ENCODE measurements around the gene LRTM2.

The LRTM2 gene

GRCh38 chr12:1857821-1858220 is 37.5 kb downstream of the LRTM2 start:
- ChIA-PET CTCF (interaction anchor here (1.6 kb wide), 1 partner anchor 82 kb away, joined by 4 read pairs; no protein-coding TSS in a partner anchor), POLR2A (no interaction called here)
- TF ChIP-seq NFRKB (IDR thresholded peaks at IDR 0.05) (no peak), ARNT (IDR thresholded peaks at IDR 0.05) (no peak), CTBP1 (IDR thresholded peaks at IDR 0.05; ENCODE audit: borderline replicate concordance) (no peak), SUZ12 (IDR thresholded peaks at IDR 0.05) (no peak), HDGF (IDR thresholded peaks at IDR 0.05; ENCODE audit: borderline replicate concordance) (no peak), LEF1 (IDR thresholded peaks at IDR 0.05; ENCODE audit: borderline replicate concordance) (no peak)
- DNase-seq (ENCODE audit: extremely low spot score) = no peak

- TF ChIP-seq FOXM1 (IDR thresholded peaks at IDR 0.05; ENCODE audit: borderline replicate concordance) (no peak), ARNT (IDR thresholded peaks at IDR 0.05) (no peak), PKNOX1 (IDR thresholded peaks at IDR 0.05) (no peak), ZNF384 (IDR thresholded peaks at IDR 0.05) (no peak), ELF4 (IDR thresholded peaks at IDR 0.05) (no peak), SUZ12 (IDR thresholded peaks at IDR 0.05) (no peak), CTBP1 (IDR thresholded peaks at IDR 0.05; ENCODE audit: borderline replicate concordance) (no peak), TARDBP (IDR thresholded peaks at IDR 0.05) (no peak), FOXK2 (IDR thresholded peaks at IDR 0.05) (no peak), LEF1 (IDR thresholded peaks at IDR 0.05; ENCODE audit: borderline replicate concordance) (no peak), FOXA1 (IDR thresholded peaks at IDR 0.05) (no peak), NFRKB (IDR thresholded peaks at IDR 0.05) (no peak), SP1 (IDR thresholded peaks at IDR 0.05) (no peak), L3MBTL2 (conservative IDR thresholded peaks at IDR 0.05) (no peak), HDGF (IDR thresholded peaks at IDR 0.05; ENCODE audit: borderline replicate concordance) (no peak)
- POLR2A ChIA-PET = no interaction called here
- CTCF ChIA-PET = interaction anchor here (1.6 kb wide), 1 partner anchor 81 kb away, joined by 4 read pairs; no protein-coding TSS in a partner anchor
- DNase-seq (ENCODE audit: extremely low spot score) = no peak
These were observed 38.1 kb downstream of the LRTM2 start for GRCh38 chr12:1858456-1858855.

GRCh38 chr12:1859643-1860042 is 39.3 kb downstream of the LRTM2 start:
- no peak for DNase-seq (ENCODE audit: extremely low spot score)
- CTCF ChIA-PET = no interaction called here
- POLR2A ChIA-PET = no interaction called here
- no peak for TF ChIP-seq ELF4 (IDR thresholded peaks at IDR 0.05)
- TF ChIP-seq SP1 (IDR thresholded peaks at IDR 0.05) = no peak
- TF ChIP-seq SUZ12 (IDR thresholded peaks at IDR 0.05) = no peak
- no peak for TF ChIP-seq FOXA1 (IDR thresholded peaks at IDR 0.05)
- no peak for TF ChIP-seq PKNOX1 (IDR thresholded peaks at IDR 0.05)
- no peak for TF ChIP-seq FOXK2 (IDR thresholded peaks at IDR 0.05)
- TF ChIP-seq CTBP1 (IDR thresholded peaks at IDR 0.05; ENCODE audit: borderline replicate concordance) = no peak
- TF ChIP-seq ZNF384 (IDR thresholded peaks at IDR 0.05) = no peak
- no peak for TF ChIP-seq L3MBTL2 (conservative IDR thresholded peaks at IDR 0.05)
- no peak for TF ChIP-seq FOXM1 (IDR thresholded peaks at IDR 0.05; ENCODE audit: borderline replicate concordance)
- no peak for TF ChIP-seq HDGF (IDR thresholded peaks at IDR 0.05; ENCODE audit: borderline replicate concordance)
- TF ChIP-seq LEF1 (IDR thresholded peaks at IDR 0.05; ENCODE audit: borderline replicate concordance) = no peak
- no peak for TF ChIP-seq ARNT (IDR thresholded peaks at IDR 0.05)
- no peak for TF ChIP-seq BHLHE40 (IDR thresholded peaks at IDR 0.05; ENCODE audit: borderline replicate concordance)
- TF ChIP-seq TARDBP (IDR thresholded peaks at IDR 0.05) = no peak
- TF ChIP-seq NFRKB (IDR thresholded peaks at IDR 0.05) = no peak

GRCh38 chr12:1862973-1863372 is 42.6 kb downstream of the LRTM2 start:
- ChIA-PET POLR2A (interaction anchor here (1.0 kb wide), 1 partner anchor 12 kb away, joined by 3 read pairs; no protein-coding TSS in a partner anchor), CTCF (no interaction called here)
- no peak for DNase-seq (ENCODE audit: extremely low spot score)
- TF ChIP-seq HDGF (IDR thresholded peaks at IDR 0.05; ENCODE audit: borderline replicate concordance) = no peak
- TF ChIP-seq FOXM1 (IDR thresholded peaks at IDR 0.05; ENCODE audit: borderline replicate concordance) = no peak
- no peak for TF ChIP-seq CTBP1 (IDR thresholded peaks at IDR 0.05; ENCODE audit: borderline replicate concordance)
- TF ChIP-seq NFRKB (IDR thresholded peaks at IDR 0.05) = no peak
- no peak for TF ChIP-seq SUZ12 (IDR thresholded peaks at IDR 0.05)
- TF ChIP-seq L3MBTL2 (conservative IDR thresholded peaks at IDR 0.05) = no peak

- CTCF ChIA-PET = no interaction called here
These were observed 43.5 kb downstream of the LRTM2 start for GRCh38 chr12:1863823-1864222.

More at GRCh38 chr12:1863823-1864222, 43.5 kb downstream of the LRTM2 start:
- no peak for TF ChIP-seq PKNOX1 (IDR thresholded peaks at IDR 0.05)
- no peak for TF ChIP-seq ELF4 (IDR thresholded peaks at IDR 0.05)
- TF ChIP-seq FOXA1 (IDR thresholded peaks at IDR 0.05) = no peak
- TF ChIP-seq ARNT (IDR thresholded peaks at IDR 0.05) = no peak
- TF ChIP-seq NFRKB (IDR thresholded peaks at IDR 0.05) = no peak
- TF ChIP-seq BHLHE40 (IDR thresholded peaks at IDR 0.05; ENCODE audit: borderline replicate concordance) = no peak
- no peak for TF ChIP-seq ZNF384 (IDR thresholded peaks at IDR 0.05)
- no peak for TF ChIP-seq SP1 (IDR thresholded peaks at IDR 0.05)
- TF ChIP-seq L3MBTL2 (conservative IDR thresholded peaks at IDR 0.05) = no peak
- no peak for TF ChIP-seq TARDBP (IDR thresholded peaks at IDR 0.05)
- no peak for TF ChIP-seq SUZ12 (IDR thresholded peaks at IDR 0.05)
- TF ChIP-seq CTBP1 (IDR thresholded peaks at IDR 0.05; ENCODE audit: borderline replicate concordance) = no peak
- no peak for TF ChIP-seq FOXM1 (IDR thresholded peaks at IDR 0.05; ENCODE audit: borderline replicate concordance)
- no peak for TF ChIP-seq HDGF (IDR thresholded peaks at IDR 0.05; ENCODE audit: borderline replicate concordance)
- TF ChIP-seq FOXK2 (IDR thresholded peaks at IDR 0.05) = no peak
- no peak for TF ChIP-seq LEF1 (IDR thresholded peaks at IDR 0.05; ENCODE audit: borderline replicate concordance)
- DNase-seq (ENCODE audit: extremely low spot score) = no peak
- POLR2A ChIA-PET = no interaction called here
